GM21367 (cell line): ENCODE data around the gene FAM120A.
"Not testable (repeated sequence)": the region's sequence is repeated elsewhere in the genome, so short reads cannot be mapped to it uniquely, and the experiment has no call there.

Source experiments
- ATAC-seq: cut with Tn5 transposase; IDR thresholded peaks from one replicate; pipeline ENCODE4 v1.9.1; 2021; ENCODE audit not compliant: unreplicated experiment

FAM120A gene

GRCh38 chr9:93505541-93506132 lies 54.2 kb downstream of the FAM120A start:
- no peak for ATAC-seq

GRCh38 chr9:93507768-93508167 lies 56.3 kb downstream of the FAM120A start:
- ATAC-seq = no peak

GRCh38 chr9:93508207-93508606 lies 56.7 kb downstream of the FAM120A start:
- no peak for ATAC-seq

GRCh38 chr9:93509084-93509483 lies 57.6 kb downstream of the FAM120A start:
- no peak for ATAC-seq

- no peak for ATAC-seq
Measured at GRCh38 chr9:93510041-93510440, 58.6 kb downstream of the FAM120A start.

GRCh38 chr9:93511228-93511627 lies 59.7 kb downstream of the FAM120A start:
- ATAC-seq = not testable (repeated sequence)

GRCh38 chr9:93512170-93512812 lies 60.8 kb downstream of the FAM120A start:
- not testable (repeated sequence) for ATAC-seq

- ATAC-seq = no peak
Measured at GRCh38 chr9:93513606-93514005, 62.1 kb downstream of the FAM120A start.

- ATAC-seq = no peak
Measured at GRCh38 chr9:93517331-93517730, 65.8 kb downstream of the FAM120A start.

GRCh38 chr9:93520523-93520922 lies 69.0 kb downstream of the FAM120A start:
- no peak for ATAC-seq

GRCh38 chr9:93522736-93523135 lies 71.3 kb downstream of the FAM120A start:
- no peak for ATAC-seq

- ATAC-seq = no peak
Measured at GRCh38 chr9:93523518-93524144, 72.1 kb downstream of the FAM120A start.

GRCh38 chr9:93525476-93525875 lies 74.0 kb downstream of the FAM120A start:
- no peak for ATAC-seq

- no peak for ATAC-seq
Measured at GRCh38 chr9:93531374-93531773, 79.9 kb downstream of the FAM120A start.

GRCh38 chr9:93532141-93532540 lies 80.7 kb downstream of the FAM120A start:
- no peak for ATAC-seq

GRCh38 chr9:93533863-93534262 lies 82.4 kb downstream of the FAM120A start:
- ATAC-seq = no peak

- ATAC-seq = no peak
Measured at GRCh38 chr9:93536167-93536566, 84.7 kb downstream of the FAM120A start.

GRCh38 chr9:93536874-93537273 lies 85.4 kb downstream of the FAM120A start:
- ATAC-seq = no peak

- ATAC-seq = no peak
Measured at GRCh38 chr9:93540305-93540704, 88.8 kb downstream of the FAM120A start.

- ATAC-seq = no peak
Measured at GRCh38 chr9:93541005-93541404, 89.5 kb downstream of the FAM120A start.

GRCh38 chr9:93541581-93542349 lies 90.3 kb downstream of the FAM120A start:
- no peak for ATAC-seq

- ATAC-seq = no peak
Measured at GRCh38 chr9:93543117-93543516, 91.6 kb downstream of the FAM120A start.
